DOHH2 (cell line): Measurements from ENCODE around the gene YPEL3.

Experiments
- CTCF ChIP-seq: fragments of 200-600 bp; sonication (generic); IDR thresholded peaks from one replicate; pipeline ENCODE4 v1.5.1; 2014; ENCODE audit warnings: antibody characterized with exemption, mild to moderate bottlenecking, low read depth, low read length; ENCODE audit not compliant: poor library complexity, severe bottlenecking
- EZH2phosphoT487 ChIP-seq: fragments of 200-600 bp; sonication (generic); IDR thresholded peaks from 2 replicates; pipeline ENCODE4 v1.6.1; 2017; ENCODE audit warnings: borderline replicate concordance, mild to moderate bottlenecking, antibody characterized with exemption, low read length, moderate library complexity, mixed read lengths

- no peak for TF ChIP-seq CTCF
- TF ChIP-seq EZH2phosphoT487, result no peak
These were observed 14.6 kb upstream of the YPEL3 start for GRCh38 chr16:30110661-30111060.
